HG03097 (cell line): Measurements from ENCODE around the gene SUCLG2.

Experiments used
- ATAC-seq: cut with Tn5 transposase; IDR thresholded peaks from one replicate; pipeline ENCODE4 v1.9.1; 2021; ENCODE audit not compliant: unreplicated experiment, low FRiP score

The SUCLG2 gene

DNA sequence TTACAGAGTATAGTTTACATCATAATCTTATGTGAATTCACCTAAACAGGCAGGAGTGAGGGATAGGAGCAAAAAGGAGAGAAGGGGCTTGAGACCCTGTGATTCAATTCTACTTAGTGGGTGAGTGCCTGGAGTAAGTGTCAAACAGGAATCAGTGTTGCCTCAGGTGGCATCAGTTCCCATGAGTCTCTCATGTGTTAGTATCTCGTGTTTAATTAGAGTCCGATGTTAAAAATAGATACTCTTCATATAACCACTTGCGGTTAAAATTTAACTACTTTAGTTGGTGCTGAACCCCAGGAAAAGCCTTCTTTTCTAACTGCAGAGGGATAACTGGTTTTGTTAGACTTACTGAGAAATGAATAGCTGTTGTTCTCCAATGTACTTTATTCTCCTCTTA is 251.5 kb downstream of the SUCLG2 start:
- no peak for ATAC-seq

- no peak for ATAC-seq
Observed at GRCh38 chr3:67401921-67402320, 252.5 kb downstream of the SUCLG2 start.

- no peak for ATAC-seq
Observed at GRCh38 chr3:67400476-67400875, 253.9 kb downstream of the SUCLG2 start.

DNA sequence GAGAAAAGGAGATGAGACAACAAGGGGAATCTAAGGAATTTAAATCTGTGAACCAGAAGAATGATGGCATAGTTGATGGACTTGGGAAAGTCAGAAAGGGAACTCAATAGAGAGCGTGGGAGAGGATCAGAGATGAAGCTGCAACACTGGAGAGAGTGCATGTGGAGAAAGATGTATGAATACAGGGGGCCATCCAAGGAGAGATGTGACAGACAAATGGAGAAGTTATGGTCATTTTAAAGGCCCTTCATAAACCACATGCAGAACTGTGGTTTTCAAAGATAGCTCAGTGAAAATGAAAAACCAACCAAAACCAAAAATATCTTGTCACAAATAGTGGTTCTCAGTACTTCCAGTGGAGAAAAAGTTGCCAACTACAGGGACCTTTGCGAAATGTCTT is 265.2 kb downstream of the SUCLG2 start:
- ATAC-seq, result peak; percentile 87

DNA sequence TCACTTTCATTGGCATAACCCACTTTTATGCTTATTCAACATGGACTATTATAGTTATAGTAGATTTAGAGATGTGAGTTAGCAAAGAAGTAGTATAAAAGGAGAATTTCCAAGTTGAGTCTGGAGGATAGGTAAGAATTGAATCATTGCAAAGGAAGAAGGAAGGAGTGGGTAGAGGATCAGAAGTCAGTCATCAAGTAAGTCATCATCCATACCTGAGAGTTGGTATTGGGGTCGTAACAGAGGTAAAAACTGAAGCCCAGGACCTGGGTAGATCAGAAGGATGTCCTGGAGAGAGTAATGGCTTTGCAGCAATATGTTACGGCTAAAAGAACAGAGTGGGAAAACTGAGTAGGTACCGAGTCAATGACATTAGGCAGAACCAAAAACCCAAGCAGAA is 265.7 kb downstream of the SUCLG2 start:
- ATAC-seq, result no peak

DNA sequence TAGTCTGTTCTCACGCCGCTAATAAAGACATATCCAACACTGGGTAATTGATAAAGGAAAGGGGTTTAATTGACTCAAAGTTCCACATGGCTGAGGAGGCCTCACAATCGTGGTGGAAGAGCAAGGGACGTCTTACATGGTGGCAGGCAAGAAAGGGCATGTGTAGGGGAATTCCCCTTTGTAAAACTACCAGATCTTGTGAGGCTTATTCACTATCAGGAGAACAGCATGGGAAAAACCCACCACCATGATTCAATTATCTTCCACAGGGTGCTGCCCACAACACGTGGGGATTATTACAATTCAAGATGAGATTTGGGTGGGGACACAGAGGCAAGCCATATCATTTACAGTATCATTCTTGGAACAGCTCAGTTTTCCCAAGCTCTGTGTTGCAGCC is 268.0 kb downstream of the SUCLG2 start:
- ATAC-seq, result no peak

GRCh38 chr3:67384760-67385397 is 269.5 kb downstream of the SUCLG2 start:
- no peak for ATAC-seq

- no peak for ATAC-seq
Observed at GRCh38 chr3:67384016-67384415, 270.4 kb downstream of the SUCLG2 start.

DNA sequence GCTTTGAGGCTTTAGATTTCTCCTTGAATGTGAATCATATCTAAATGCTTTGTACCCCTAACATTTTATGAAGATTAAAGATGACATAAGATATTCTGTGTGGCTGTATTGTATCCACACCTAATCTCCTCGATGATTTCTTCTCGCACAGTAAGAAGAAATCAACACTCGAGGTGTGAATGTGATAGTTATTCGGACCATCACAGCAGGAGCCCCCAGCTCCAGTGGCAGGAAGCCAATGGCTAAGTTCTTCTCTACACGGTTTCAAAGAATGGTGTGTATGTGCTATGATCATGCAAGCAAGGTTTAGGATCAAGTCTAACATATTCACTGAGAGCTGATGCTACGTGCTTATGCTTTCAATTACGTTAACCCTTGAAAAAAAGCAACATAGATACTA is 271.0 kb downstream of the SUCLG2 start:
- ATAC-seq, result no peak

DNA sequence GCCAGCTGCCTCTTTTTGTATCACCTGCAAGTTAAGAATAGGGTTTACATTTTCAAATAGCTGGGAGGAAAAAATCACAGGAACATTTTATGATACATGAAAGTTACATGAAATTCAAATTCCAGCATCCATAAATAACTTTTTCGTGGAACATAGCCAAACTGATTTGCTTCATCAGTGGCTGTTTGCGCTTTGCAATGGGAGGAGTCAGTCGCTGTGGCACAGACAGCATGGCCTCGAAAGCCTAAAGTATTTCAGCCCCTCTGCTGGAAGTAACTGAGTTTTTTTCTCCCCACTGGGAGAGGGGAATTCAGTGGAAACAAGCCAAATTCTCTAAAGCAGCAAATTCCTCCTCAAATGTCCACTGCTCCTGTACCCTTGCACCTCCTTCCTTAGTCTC is 271.9 kb downstream of the SUCLG2 start:
- ATAC-seq, result no peak

DNA sequence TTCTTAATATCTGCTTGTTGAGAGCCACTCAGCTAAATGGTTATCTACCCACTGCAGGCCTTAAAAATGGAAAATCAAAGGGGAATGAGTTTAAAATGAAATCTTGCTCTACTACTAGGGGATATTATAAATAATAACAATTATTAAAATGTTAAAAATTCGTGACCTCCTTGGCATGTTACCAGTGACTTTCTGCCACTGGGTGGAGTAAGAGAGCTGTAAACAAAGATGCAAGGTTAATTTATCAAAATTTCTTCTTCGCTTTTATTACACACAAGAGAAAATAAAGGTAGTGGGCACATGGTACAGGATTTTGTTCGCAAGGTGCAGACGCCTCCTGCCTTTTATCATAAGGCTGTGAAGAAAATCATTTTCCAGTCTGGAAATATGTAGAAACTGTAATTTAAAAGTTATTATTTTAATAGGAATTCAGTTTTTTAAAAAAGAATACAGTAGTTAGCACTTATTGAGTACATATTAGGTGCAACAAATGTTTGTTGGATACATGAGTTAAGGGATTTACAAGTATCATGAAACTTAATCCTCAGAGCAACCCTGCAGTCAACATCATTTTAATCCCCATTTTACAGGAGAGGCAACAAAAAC is 272.6 kb downstream of the SUCLG2 start:
- no peak for ATAC-seq

DNA sequence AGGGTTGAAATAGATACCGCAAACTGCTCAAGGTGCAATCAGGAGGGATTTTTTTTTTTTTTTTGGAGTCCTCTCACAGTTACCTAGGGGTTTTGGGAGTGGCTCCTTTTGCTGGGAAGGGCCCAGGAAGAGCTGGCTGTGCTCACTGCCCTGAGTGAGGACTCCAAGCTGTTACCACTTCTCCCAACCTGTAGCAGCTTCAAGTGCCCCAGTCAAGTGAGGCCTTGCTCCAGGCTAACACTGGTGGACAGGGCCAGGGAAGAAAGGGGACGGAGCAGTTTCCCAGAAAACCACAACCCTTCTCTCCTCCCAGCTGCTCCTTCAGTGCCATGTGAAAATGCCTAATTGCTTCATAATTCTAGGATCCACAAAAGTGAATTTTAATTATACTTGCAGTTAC is 274.3 kb downstream of the SUCLG2 start:
- no peak for ATAC-seq

- no peak for ATAC-seq
Observed at GRCh38 chr3:67377299-67377698, 277.1 kb downstream of the SUCLG2 start.

DNA sequence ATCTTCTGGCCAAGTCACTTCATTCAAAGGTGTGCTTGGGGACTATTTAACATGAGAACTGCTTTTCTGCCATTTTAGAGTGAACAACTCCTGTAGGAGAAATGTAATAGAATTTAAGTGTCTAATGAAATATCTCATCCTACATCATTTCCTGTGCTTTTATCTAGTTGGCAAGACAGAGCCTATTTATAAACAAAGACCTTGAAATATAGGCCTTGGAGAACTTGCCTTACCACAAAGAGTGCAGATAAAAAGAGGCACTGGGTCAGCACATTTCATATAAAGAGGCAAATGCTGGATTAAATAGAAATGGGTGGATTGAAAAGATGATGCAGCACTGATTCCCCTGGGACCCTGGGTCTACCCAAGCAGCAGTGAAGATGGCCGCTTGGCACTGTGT is 278.0 kb downstream of the SUCLG2 start:
- ATAC-seq, result no peak

GRCh38 chr3:67375976-67376375 is 278.4 kb downstream of the SUCLG2 start:
- ATAC-seq, result no peak

- no peak for ATAC-seq
Observed at GRCh38 chr3:67362686-67363085, 291.7 kb downstream of the SUCLG2 start.

GRCh38 chr3:67361770-67362169 is 292.6 kb downstream of the SUCLG2 start:
- no peak for ATAC-seq

- ATAC-seq, result no peak
Observed at GRCh38 chr3:67361323-67361722, 293.1 kb downstream of the SUCLG2 start.

GRCh38 chr3:67357610-67358458 is 296.6 kb downstream of the SUCLG2 start:
- ATAC-seq, result peak; percentile 50

GRCh38 chr3:67349551-67350174 is 304.7 kb downstream of the SUCLG2 start:
- peak; percentile 96 for ATAC-seq

DNA sequence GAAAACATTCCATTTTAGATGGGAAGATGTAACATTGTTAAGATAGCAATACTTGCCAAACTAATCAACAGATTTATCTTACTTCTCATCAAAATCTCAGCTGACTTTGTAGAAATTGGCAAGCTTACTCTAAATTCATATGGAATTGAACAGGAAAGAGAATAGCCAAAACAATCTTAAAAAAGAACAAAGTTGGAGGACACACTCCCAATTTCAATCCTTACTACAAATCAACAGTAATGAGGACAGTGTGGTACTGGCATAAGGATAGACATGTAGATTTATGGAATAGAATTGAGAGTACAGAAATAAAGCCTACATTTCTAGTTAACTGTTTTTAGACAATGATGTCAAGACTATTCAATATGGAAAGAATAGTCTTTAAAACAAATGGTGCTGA is 308.3 kb downstream of the SUCLG2 start:
- no peak for ATAC-seq
